ENCODE results near the gene CECR2. TPM values are rescaled to one million over a fixed set of nuclear protein-coding genes. Genes with fewer than 3 reads are reported as not detected.

Gene CECR2
- total and polyA plus RNA-seq, 10 of the 15 experiments (the other 5 are each of a cell fraction or from before 2014, with no cell fraction given): 0.01 to 0.08 (median 0.01) TPM; not detected in 7

GRCh38 chr22:17366830-17367229, 2.4 kb upstream of the CECR2 start:
- BruUV-seq (replicated peaks): no TSS peak

More at GRCh38 chr22:17366830-17367229, 2.4 kb upstream of the CECR2 start:
- no peak overlapping the region for H3K27ac ChIP-seq (ENCODE audit: control insufficient read depth, insufficient read depth)
- POLR2A ChIA-PET: no interaction called here
- no peak overlapping the region for H2AFZ ChIP-seq (ENCODE audit: control insufficient read depth, low read depth, low read length)
- H3K4me1 ChIP-seq (ENCODE audit: control insufficient read depth, insufficient read depth, low read length): no peaks in the 10 kb centered on the region
- RAD21 ChIA-PET (ENCODE audit: unreplicated experiment): no interaction called here
- H4K20me1 ChIP-seq (ENCODE audit: control insufficient read depth, insufficient read depth): no peaks in the 10 kb centered on the region
- SMC1A ChIA-PET (ENCODE audit: uncharacterized antibody, unreplicated experiment): no interaction called here
- no peaks in the 10 kb centered on the region for H3K79me2 ChIP-seq (ENCODE audit: control insufficient read depth, insufficient read depth, low read length)
- no peak overlapping the region for H3K4me2 ChIP-seq (ENCODE audit: control insufficient read depth, insufficient read depth)
- TF ChIP-seq CTCF (IDR thresholded peaks at IDR 0.05 in 2 of 3, conservative IDR thresholded peaks at IDR 0.05 in 1 of 3; ENCODE audit: control insufficient read depth in 2 of 3, extremely low read depth in 1 of 3, insufficient read depth in 1 of 3, low read depth in 3 of 3, low read length in 3 of 3) (peak; percentile 9 to 23 (median 19); a peak in 3 of 6 replicates), ZBTB40 (IDR thresholded peaks at IDR 0.05; ENCODE audit: borderline replicate concordance) (no peak)
- H3K36me3 ChIP-seq (ENCODE audit: control insufficient read depth in 2 of 2, insufficient read depth in 2 of 2, low read length in 1 of 2): no peaks in the 10 kb centered on the region
- peaks cover 6 to 20% of the 10 kb centered on the region in 2 experiments for H3K27me3 ChIP-seq (replicated peaks in 1 of 2; ENCODE audit: control insufficient read depth in 2 of 2, insufficient read depth in 2 of 2, low read length in 1 of 2)
- intact Hi-C loops (cut with micrococcal nuclease; ENCODE audit: unreplicated experiment): loop anchor here (10.0 kb wide), 1 partner anchor 152 kb away; the partner anchor contains the start of gene ADA2
- DNase-seq (ENCODE audit: low read depth, low spot score) (no peak), ATAC-seq (peak; percentile 47; the same call in 1 of the 3 replicates), FAIRE-seq (no peak)
- H3K9me3 ChIP-seq (replicated peaks; ENCODE audit: control insufficient read depth, insufficient read depth, low read length): no peaks in the 10 kb centered on the region
- H3K9ac ChIP-seq (ENCODE audit: control insufficient read depth, insufficient read depth, low read length): no peak overlapping the region
- in situ Hi-C loops (cut with MboI): no loop called here
- CTCF ChIA-PET: interaction anchor here (1.5 kb wide), 1 partner anchor 194 kb away, joined by 6 read pairs; no protein-coding TSS in a partner anchor
- WGBS (ENCODE audit: insufficient coverage, insufficient replicate concordance, low lambda C conversion rate, missing lambda C conversion rate): 13% methylated on average over 11 of the region's 11 CpGs
- H3K4me3 ChIP-seq: no peak overlapping the region
